ENCODE results near the gene RDH13. TPM values are rescaled to one million over a fixed set of nuclear protein-coding genes. Genes with fewer than 3 reads are reported as not detected.
"Not testable (repeated sequence)": the region's sequence is repeated elsewhere in the genome, so short reads cannot be mapped to it uniquely, and the experiment has no call there.

The RDH13 gene
- total and polyA plus RNA-seq, 4 donors, result 9.2 to 30.5 (median 18.6) TPM

DNA sequence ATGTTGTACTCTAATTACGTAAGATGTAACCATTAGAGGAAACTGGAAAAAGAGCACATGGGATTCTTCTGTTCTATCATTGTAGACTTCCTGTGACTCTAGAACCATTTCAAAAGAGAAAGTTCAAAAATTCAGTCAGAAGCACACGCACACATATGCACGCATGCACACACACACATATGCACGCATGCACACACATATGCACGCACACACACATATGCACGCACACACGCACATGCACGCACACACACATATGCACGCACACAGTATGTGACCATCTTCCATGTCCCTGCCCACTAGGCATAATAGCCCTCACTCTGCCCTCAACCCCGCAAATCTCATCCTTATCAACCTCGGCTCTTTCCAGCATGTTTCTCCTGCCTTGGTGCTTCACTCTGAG is 38.8 kb downstream of the RDH13 start:
- Histone ChIP-seq H3K9me3 (ENCODE audit: control insufficient read depth in 4 of 4, insufficient read depth in 3 of 4, low read length in 3 of 4) (peaks cover 0 to 2% (median 0%) of the 10 kb centered on the region in 4 donors), H3K27ac (ENCODE audit: low read depth in 1 of 2, low read length in 1 of 2) (no peak overlapping the region), H3K9ac (ENCODE audit: insufficient read depth in 1 of 2, low read length in 2 of 2) (no peak overlapping the region), H3K4me3 (no peak overlapping the region), H3K27me3 (ENCODE audit: control insufficient read depth in 3 of 3, insufficient read depth in 3 of 3, low read length in 2 of 3) (no peaks in the 10 kb centered on the region), H3K36me3 (ENCODE audit: control insufficient read depth in 4 of 4, insufficient read depth in 4 of 4, low read length in 4 of 4) (peaks cover 0 to 3% (median 0%) of the 10 kb centered on the region in 4 donors), H3K4me1 (ENCODE audit: control insufficient read depth in 5 of 5, insufficient read depth in 5 of 5, low read length in 5 of 5) (no peaks in the 10 kb centered on the region)
- ATAC-seq (ENCODE audit: insufficient read depth, low FRiP score) (no peak), DNase-seq (no peak)
- WGBS, 2 donors, result 74 to 87% methylated on average over 11 of the region's 11 CpGs
- TF ChIP-seq, protein P1, sequence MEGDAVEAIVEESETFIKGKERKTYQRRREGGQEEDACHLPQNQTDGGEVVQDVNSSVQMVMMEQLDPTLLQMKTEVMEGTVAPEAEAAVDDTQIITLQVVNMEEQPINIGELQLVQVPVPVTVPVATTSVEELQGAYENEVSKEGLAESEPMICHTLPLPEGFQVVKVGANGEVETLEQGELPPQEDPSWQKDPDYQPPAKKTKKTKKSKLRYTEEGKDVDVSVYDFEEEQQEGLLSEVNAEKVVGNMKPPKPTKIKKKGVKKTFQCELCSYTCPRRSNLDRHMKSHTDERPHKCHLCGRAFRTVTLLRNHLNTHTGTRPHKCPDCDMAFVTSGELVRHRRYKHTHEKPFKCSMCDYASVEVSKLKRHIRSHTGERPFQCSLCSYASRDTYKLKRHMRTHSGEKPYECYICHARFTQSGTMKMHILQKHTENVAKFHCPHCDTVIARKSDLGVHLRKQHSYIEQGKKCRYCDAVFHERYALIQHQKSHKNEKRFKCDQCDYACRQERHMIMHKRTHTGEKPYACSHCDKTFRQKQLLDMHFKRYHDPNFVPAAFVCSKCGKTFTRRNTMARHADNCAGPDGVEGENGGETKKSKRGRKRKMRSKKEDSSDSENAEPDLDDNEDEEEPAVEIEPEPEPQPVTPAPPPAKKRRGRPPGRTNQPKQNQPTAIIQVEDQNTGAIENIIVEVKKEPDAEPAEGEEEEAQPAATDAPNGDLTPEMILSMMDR (IDR thresholded peaks at IDR 0.05; ENCODE audit: control extremely low read depth, extremely low read depth), result no peak

DNA sequence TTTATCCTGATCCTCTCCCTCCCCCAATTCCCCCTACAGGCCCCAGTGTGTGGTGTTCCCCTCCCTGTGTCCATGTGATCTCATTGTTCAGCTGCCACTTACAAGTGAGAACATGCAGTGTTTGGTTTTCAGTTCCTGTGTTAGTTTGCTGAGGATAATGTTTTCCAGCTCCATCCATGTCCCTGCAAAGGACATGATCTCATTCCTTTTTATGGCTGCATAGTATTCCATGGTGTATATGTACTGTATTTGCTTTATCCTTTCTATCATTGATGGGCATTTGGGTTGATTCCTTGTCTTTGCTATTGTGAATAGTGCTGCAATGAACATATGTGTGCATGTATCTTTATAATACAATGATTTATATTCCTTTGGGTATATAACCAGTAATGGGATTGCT is 42.6 kb downstream of the RDH13 start:
- not testable (repeated sequence) for H3K27ac ChIP-seq (ENCODE audit: low read depth in 1 of 2, low read length in 1 of 2); H3K9ac ChIP-seq (ENCODE audit: insufficient read depth in 1 of 2, low read length in 2 of 2); H3K4me1 ChIP-seq (ENCODE audit: control insufficient read depth in 5 of 5, insufficient read depth in 5 of 5, low read length in 5 of 5); H3K9me3 ChIP-seq (ENCODE audit: control insufficient read depth in 4 of 4, insufficient read depth in 3 of 4, low read length in 3 of 4); ATAC-seq (ENCODE audit: insufficient read depth, low FRiP score); H3K27me3 ChIP-seq (ENCODE audit: control insufficient read depth in 3 of 3, insufficient read depth in 3 of 3, low read length in 2 of 3); H3K36me3 ChIP-seq (ENCODE audit: control insufficient read depth in 4 of 4, insufficient read depth in 4 of 4, low read length in 4 of 4); DNase-seq; H3K4me3 ChIP-seq

DNA sequence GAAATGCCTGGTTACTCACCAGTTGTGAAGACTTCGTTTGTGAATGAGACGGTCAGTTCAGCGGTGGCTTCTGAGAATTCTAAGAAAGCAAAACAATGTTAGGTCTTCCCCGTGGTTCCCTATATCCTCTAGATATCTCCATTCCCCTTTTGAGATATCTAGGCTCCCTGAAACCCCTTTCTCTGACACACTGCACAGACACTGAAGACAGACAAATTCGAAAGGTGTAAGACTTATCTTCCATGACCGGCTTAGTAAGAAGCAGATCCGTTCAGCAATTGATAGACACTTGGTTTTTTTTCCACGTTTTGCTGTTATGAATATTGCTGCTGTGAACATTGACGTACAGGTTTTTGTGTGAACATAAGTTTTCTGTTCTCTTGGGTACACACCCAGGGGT is 44.3 kb downstream of the RDH13 start:
- DNase-seq, result no peak

DNA sequence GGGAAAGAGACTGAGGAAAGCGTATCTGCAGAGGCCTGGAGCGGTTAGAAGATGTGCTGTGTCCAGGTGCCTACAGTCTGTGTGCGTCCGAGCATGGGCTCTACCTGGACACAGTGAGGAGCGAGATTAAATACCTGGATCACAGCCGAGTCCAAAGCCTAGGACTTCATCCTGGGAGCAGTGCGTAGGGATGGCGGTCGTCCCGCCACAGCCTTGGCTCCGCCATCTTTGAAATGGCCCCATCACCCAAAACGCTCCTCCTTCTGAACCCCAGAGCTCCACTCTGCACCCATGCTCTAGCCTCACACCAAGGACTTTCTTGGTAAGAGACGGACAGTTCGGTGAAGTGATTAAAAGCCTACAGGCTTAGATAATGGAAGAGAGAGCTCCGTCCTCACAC is 44.7 kb downstream of the RDH13 start:
- Histone ChIP-seq H3K9me3 (ENCODE audit: control insufficient read depth in 4 of 4, insufficient read depth in 3 of 4, low read length in 3 of 4) (peaks cover 0 to 3% (median 0%) of the 10 kb centered on the region in 4 donors), H3K27me3 (ENCODE audit: control insufficient read depth in 3 of 3, insufficient read depth in 3 of 3, low read length in 2 of 3) (no peaks in the 10 kb centered on the region), H3K36me3 (ENCODE audit: control insufficient read depth in 4 of 4, insufficient read depth in 4 of 4, low read length in 4 of 4) (no peaks in the 10 kb centered on the region), H3K4me1 (ENCODE audit: control insufficient read depth in 5 of 5, insufficient read depth in 5 of 5, low read length in 5 of 5) (peaks cover 0 to 1% (median 0%) of the 10 kb centered on the region in 5 donors), H3K4me3 (no peak overlapping the region), H3K9ac (ENCODE audit: insufficient read depth in 1 of 2, low read length in 2 of 2) (no peak overlapping the region), H3K27ac (ENCODE audit: low read depth in 1 of 2, low read length in 1 of 2) (no peak overlapping the region)
- TF ChIP-seq, protein P1 (IDR thresholded peaks at IDR 0.05; ENCODE audit: control extremely low read depth, extremely low read depth), result no peak
- ATAC-seq (ENCODE audit: insufficient read depth, low FRiP score) (no peak), DNase-seq (no peak)
- WGBS, 2 donors, result 88 to 94% methylated on average over 15 of the region's 15 CpGs

More for the DNA sequence above, 44.3 kb downstream of the RDH13 start:
- no peaks in the 10 kb centered on the region for H3K36me3 ChIP-seq (ENCODE audit: control insufficient read depth in 4 of 4, insufficient read depth in 4 of 4, low read length in 4 of 4)
- no peak for ATAC-seq (ENCODE audit: insufficient read depth, low FRiP score)
- H3K9me3 ChIP-seq (ENCODE audit: control insufficient read depth in 4 of 4, insufficient read depth in 3 of 4, low read length in 3 of 4), result peaks cover 0 to 3% (median 0%) of the 10 kb centered on the region in 4 donors
- H3K27ac ChIP-seq (ENCODE audit: low read depth in 1 of 2, low read length in 1 of 2), result no peak overlapping the region
- H3K4me1 ChIP-seq (ENCODE audit: control insufficient read depth in 5 of 5, insufficient read depth in 5 of 5, low read length in 5 of 5), result peaks cover 0 to 1% (median 0%) of the 10 kb centered on the region in 5 donors
- no peaks in the 10 kb centered on the region for H3K27me3 ChIP-seq (ENCODE audit: control insufficient read depth in 3 of 3, insufficient read depth in 3 of 3, low read length in 2 of 3)
- no peak overlapping the region for H3K4me3 ChIP-seq
- 81 to 84% methylated on average over 9 of the region's 9 CpGs for WGBS, 2 donors
- TF ChIP-seq, protein P1 (IDR thresholded peaks at IDR 0.05; ENCODE audit: control extremely low read depth, extremely low read depth), result no peak
- H3K9ac ChIP-seq (ENCODE audit: insufficient read depth in 1 of 2, low read length in 2 of 2), result no peak overlapping the region

All from lung (tissue), 12 donors.